AG04450 (cell line): ENCODE results near the gene STK4. TPM values are rescaled to one million over a fixed set of nuclear protein-coding genes. Genes with fewer than 3 reads are reported as not detected.

Experiments
- CTCF ChIA-PET: fragments of 300-600, 350-600 bp; formaldehyde crosslinking; extraction: SDS; loops from one replicate; lab custom pipeline; 2022; ENCODE audit warnings: antibody characterized with exemption, inconsistent platforms; lab: Charles Lee
- POLR2A ChIA-PET: fragments of 350-600 bp; formaldehyde crosslinking; extraction: SDS; loops from one replicate; lab custom pipeline; 2021; ENCODE audit warnings: antibody characterized with exemption, inconsistent platforms; lab: Yijun Ruan, JAX
- DNase-seq: peaks from one replicate; pipeline ENCODE4 v3.0.0-alpha.2; 2011; ENCODE audit warnings: low read depth, low spot score
- H3K27ac ChIP-seq: one replicate; pipeline ENCODE4 v1.5.1; 2012; ENCODE audit warnings: low read depth, low read length, control low read depth
- H3K27me3 ChIP-seq: one replicate; pipeline ENCODE4 v1.6.0; 2012; ENCODE audit warnings: low read length; ENCODE audit not compliant: control insufficient read depth, insufficient read depth
- H3K4me3 ChIP-seq: 2 replicates; pipeline ENCODE4 v1.5.1; 2011; ENCODE audit warnings: mild to moderate bottlenecking, low read depth, low read length, control low read depth
- H3K9me3 ChIP-seq: 2 replicates; pipeline ENCODE4 v1.5.1; 2012; ENCODE audit warnings: low read length; ENCODE audit not compliant: control insufficient read depth, insufficient read depth
- polyA plus RNA-seq: library from polyadenylated mRNA; depleted of rRNA; stranded (reverse); fragments of >200 nt; gene quantifications from 2 replicates; pipeline ENCODE4 v1.2.3, GENCODE V29; 2011
- TF ChIP-seq, protein P1 (sequence below): IDR thresholded peaks from 2 replicates; pipeline ENCODE4 v1.5.1; 2011; ENCODE audit warnings: low read depth, low read length, control low read depth, inconsistent platforms

The STK4 gene
- polyA plus RNA-seq, 1 experiment: 25.1 TPM

- DNase-seq: no peak
Measured at GRCh38 chr20:45109634-45110033, 143.3 kb downstream of the STK4 start.

DNA sequence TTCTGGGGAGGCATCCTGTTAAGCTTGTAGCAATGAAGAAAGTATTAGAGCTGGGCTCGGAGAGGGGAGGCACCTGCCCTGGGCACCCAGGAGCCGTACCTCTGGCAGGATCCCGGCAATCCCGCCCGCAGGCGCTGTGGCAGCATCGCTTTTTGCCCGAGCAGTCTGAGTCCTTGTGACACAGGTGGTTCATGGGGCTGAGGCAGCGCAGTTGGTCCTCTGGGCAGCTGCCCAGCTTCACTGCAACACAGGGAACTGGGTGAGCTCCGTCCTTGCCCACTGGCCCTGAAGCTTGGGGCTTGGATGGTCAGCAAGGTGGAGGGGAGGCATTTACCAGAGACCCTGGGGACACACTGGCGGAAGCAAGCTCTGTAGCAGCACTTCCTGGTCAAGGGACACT is 144.0 kb downstream of the STK4 start:
- Histone ChIP-seq H3K9me3 (no peaks in the 10 kb centered on the region), H3K27me3 (peaks cover 11% of the 10 kb centered on the region), H3K4me3 (no peak overlapping the region), H3K27ac (no peak overlapping the region)
- TF ChIP-seq, protein P1, sequence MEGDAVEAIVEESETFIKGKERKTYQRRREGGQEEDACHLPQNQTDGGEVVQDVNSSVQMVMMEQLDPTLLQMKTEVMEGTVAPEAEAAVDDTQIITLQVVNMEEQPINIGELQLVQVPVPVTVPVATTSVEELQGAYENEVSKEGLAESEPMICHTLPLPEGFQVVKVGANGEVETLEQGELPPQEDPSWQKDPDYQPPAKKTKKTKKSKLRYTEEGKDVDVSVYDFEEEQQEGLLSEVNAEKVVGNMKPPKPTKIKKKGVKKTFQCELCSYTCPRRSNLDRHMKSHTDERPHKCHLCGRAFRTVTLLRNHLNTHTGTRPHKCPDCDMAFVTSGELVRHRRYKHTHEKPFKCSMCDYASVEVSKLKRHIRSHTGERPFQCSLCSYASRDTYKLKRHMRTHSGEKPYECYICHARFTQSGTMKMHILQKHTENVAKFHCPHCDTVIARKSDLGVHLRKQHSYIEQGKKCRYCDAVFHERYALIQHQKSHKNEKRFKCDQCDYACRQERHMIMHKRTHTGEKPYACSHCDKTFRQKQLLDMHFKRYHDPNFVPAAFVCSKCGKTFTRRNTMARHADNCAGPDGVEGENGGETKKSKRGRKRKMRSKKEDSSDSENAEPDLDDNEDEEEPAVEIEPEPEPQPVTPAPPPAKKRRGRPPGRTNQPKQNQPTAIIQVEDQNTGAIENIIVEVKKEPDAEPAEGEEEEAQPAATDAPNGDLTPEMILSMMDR: no peak
- DNase-seq: no peak
- ChIA-PET CTCF (interaction anchor here (1.1 to 6.1 kb wide), 8 partner anchors 11 to 99 kb away, joined by 3 to 62 read pairs (median 7); no protein-coding TSS in a partner anchor), POLR2A (no interaction called here)

More at GRCh38 chr20:45109634-45110033, 143.3 kb downstream of the STK4 start:
- ChIA-PET POLR2A (no interaction called here), CTCF (interaction anchor here (1.1 to 6.1 kb wide), 4 partner anchors 16 to 98 kb away, joined by 3 to 62 read pairs (median 14); no protein-coding TSS in a partner anchor)
- Histone ChIP-seq H3K27ac (no peak overlapping the region), H3K9me3 (no peaks in the 10 kb centered on the region), H3K27me3 (peaks cover 8% of the 10 kb centered on the region), H3K4me3 (no peak overlapping the region)
- TF ChIP-seq, protein P1: no peak

DNA sequence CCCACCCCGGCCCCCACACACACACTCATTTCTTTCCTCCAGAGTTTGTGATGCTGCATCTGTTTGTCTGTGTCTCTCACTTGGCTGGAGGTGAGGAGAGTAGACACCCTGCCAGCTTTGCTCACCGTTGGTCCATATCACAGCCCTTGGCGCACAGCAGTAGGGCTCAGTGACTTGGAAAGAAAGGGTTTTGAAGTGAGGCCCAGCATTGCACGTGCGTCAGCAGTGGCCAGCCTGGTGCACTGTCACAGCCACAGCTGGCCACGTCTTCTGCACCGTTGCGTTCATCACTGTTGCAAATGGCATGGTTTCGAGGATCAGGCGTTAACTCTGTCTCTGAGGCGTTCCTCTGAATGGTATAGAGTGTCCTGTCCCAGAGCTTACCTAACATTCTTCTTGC is 145.0 kb downstream of the STK4 start:
- H3K27ac ChIP-seq: no peak overlapping the region
- DNase-seq: no peak
- no peak overlapping the region for H3K4me3 ChIP-seq
- peaks cover 8% of the 10 kb centered on the region for H3K27me3 ChIP-seq
- TF ChIP-seq, protein P1: no peak
- POLR2A ChIA-PET: no interaction called here
- CTCF ChIA-PET: interaction anchor here (0.6 to 6.1 kb wide), 21 partner anchors 9 to 660 kb away, joined by 3 to 62 read pairs (median 7); partner anchors contain the start of gene KCNS1
- H3K9me3 ChIP-seq: no peaks in the 10 kb centered on the region

GRCh38 chr20:45111799-45112471 is 145.6 kb downstream of the STK4 start:
- ChIA-PET CTCF (interaction anchor here (0.6 to 6.1 kb wide), 27 partner anchors 9 to 659 kb away, joined by 3 to 62 read pairs (median 5); partner anchors contain the start of gene KCNS1), POLR2A (interaction anchor here (0.6 kb wide), 1 partner anchor 50 kb away, joined by 5 read pairs; no protein-coding TSS in a partner anchor)
- TF ChIP-seq, protein P1: peak; percentile 51; the same call in 1 of the 2 replicates
- H3K9me3 ChIP-seq: no peaks in the 10 kb centered on the region
- H3K4me3 ChIP-seq: no peak overlapping the region
- no peak overlapping the region for H3K27ac ChIP-seq
- no peak for DNase-seq
- peaks cover 8% of the 10 kb centered on the region for H3K27me3 ChIP-seq

DNA sequence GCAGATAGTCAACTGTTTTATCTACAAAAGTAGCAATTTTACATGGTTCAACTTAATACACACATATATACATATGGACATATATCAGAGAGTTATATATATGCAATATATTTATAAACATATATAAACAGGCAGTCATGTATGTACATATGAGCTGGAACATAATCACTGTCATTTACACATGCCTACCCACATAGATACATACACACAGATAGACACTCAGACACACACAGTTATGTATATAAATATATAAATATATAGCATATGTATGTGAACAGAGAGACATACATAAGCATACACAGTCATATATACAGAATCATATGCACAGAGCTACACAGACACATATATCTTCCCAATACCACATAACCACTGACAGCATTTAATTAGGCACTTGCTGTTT is 146.4 kb downstream of the STK4 start:
- H3K27me3 ChIP-seq: peaks cover 8% of the 10 kb centered on the region
- ChIA-PET POLR2A (no interaction called here), CTCF (interaction anchor here (0.8 to 6.1 kb wide), 24 partner anchors 12 to 658 kb away, joined by 3 to 62 read pairs (median 5); partner anchors contain the start of gene KCNS1)
- no peak overlapping the region for H3K4me3 ChIP-seq
- DNase-seq: no peak
- no peaks in the 10 kb centered on the region for H3K9me3 ChIP-seq
- TF ChIP-seq, protein P1: no peak
- no peak overlapping the region for H3K27ac ChIP-seq
